Osteocyte (in vitro differentiated cells): ENCODE measurements around the gene SHISA8. TPM values are rescaled to one million over a fixed set of nuclear protein-coding genes. Genes with fewer than 3 reads are reported as not detected.

Experiments used
- DNase-seq: peaks from one replicate; pipeline ENCODE4 v3.0.0; 2021; ENCODE audit warnings: mixed read lengths; ENCODE audit not compliant: unreplicated experiment; ENCODE audit errors: extremely low spot score
- H3K27ac Mint-ChIP-seq: one replicate; pipeline ENCODE4 v1.8.0; 2021; ENCODE audit warnings: mild to moderate bottlenecking, mixed read lengths; ENCODE audit not compliant: unreplicated experiment
- H3K27me3 Mint-ChIP-seq: one replicate; pipeline ENCODE4 v1.8.0; 2021; ENCODE audit warnings: mixed read lengths; ENCODE audit not compliant: unreplicated experiment
- H3K36me3 Mint-ChIP-seq: one replicate; pipeline ENCODE4 v1.8.0; 2021; ENCODE audit warnings: mixed read lengths; ENCODE audit not compliant: unreplicated experiment
- H3K4me1 Mint-ChIP-seq: one replicate; pipeline ENCODE4 v1.8.0; 2021; ENCODE audit warnings: mixed read lengths; ENCODE audit not compliant: unreplicated experiment
- H3K4me3 Mint-ChIP-seq: one replicate; pipeline ENCODE4 v1.8.0; 2021; ENCODE audit warnings: mild to moderate bottlenecking, moderate library complexity, mixed read lengths; ENCODE audit not compliant: unreplicated experiment
- H3K9me3 Mint-ChIP-seq: one replicate; pipeline ENCODE4 v1.8.0; 2021; ENCODE audit warnings: mixed read lengths; ENCODE audit not compliant: unreplicated experiment
- total RNA-seq: library from RNA; stranded (reverse); gene quantifications from 2 replicates; pipeline ENCODE4 v1.2.1, GENCODE V29; 2021
- TF ChIP-seq, protein P1 (sequence below): fragments of 200-600 bp; sonication (generic); IDR thresholded peaks from 2 replicates; pipeline ENCODE4 v1.5.0; 2021; ENCODE audit warnings: antibody characterized with exemption, mild to moderate bottlenecking, moderate library complexity

SHISA8 gene
- total RNA-seq, 1 donor from 2014 or later, result not detected

DNA sequence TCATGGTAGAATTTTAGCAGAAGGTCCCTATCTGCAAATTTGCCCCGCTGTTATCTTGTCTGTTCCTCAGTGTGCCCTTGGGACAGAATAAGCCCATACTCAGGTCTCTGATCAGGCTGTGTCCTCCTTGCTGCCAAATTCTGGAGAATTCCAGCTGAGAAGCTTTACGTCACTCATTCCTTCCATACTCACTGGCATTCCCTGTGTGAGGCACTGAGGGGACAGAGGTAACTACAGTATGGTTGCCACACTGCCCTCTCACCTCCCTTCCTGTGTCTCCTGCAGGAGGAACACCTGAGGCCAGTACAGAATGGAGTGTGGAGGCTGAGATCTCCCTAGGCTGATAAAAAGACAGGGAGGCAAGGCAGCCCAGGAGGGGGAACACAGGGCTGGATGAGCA is 31.5 kb downstream of the SHISA8 start:
- Mint-ChIP-seq H3K4me1 (no peaks in the 10 kb centered on the region), H3K9me3 (no peaks in the 10 kb centered on the region), H3K4me3 (no peak overlapping the region), H3K36me3 (peaks cover 67% of the 10 kb centered on the region), H3K27me3 (no peaks in the 10 kb centered on the region), H3K27ac (no peak overlapping the region)
- TF ChIP-seq, protein P1, sequence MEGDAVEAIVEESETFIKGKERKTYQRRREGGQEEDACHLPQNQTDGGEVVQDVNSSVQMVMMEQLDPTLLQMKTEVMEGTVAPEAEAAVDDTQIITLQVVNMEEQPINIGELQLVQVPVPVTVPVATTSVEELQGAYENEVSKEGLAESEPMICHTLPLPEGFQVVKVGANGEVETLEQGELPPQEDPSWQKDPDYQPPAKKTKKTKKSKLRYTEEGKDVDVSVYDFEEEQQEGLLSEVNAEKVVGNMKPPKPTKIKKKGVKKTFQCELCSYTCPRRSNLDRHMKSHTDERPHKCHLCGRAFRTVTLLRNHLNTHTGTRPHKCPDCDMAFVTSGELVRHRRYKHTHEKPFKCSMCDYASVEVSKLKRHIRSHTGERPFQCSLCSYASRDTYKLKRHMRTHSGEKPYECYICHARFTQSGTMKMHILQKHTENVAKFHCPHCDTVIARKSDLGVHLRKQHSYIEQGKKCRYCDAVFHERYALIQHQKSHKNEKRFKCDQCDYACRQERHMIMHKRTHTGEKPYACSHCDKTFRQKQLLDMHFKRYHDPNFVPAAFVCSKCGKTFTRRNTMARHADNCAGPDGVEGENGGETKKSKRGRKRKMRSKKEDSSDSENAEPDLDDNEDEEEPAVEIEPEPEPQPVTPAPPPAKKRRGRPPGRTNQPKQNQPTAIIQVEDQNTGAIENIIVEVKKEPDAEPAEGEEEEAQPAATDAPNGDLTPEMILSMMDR, result no peak
- DNase-seq, result no peak

DNA sequence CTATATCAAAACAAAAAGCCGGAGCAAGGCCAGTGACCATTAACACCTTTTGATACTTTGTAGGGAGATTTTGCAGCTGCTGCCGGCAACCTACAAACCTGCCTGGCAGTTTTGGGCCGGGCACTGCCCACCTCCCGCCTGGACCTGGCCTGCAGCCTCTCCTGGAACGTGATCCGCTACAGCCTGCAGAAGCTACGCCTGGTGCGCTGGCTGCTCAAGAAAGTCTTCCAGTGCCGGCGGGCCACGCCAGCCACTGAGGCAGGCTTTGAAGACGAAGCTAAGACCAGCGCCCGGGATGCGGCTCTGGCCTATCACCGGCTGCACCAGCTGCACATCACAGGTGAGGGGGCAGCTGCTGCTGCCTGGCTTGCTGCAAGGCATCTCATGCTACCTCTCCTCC is 34.2 kb downstream of the SHISA8 start:
- TF ChIP-seq, protein P1, result no peak
- H3K27ac Mint-ChIP-seq, result no peak overlapping the region
- no peaks in the 10 kb centered on the region for H3K9me3 Mint-ChIP-seq
- H3K36me3 Mint-ChIP-seq, result peaks cover 65% of the 10 kb centered on the region
- no peak overlapping the region for H3K4me3 Mint-ChIP-seq
- H3K27me3 Mint-ChIP-seq, result no peaks in the 10 kb centered on the region
- no peaks in the 10 kb centered on the region for H3K4me1 Mint-ChIP-seq
- no peak for DNase-seq

DNA sequence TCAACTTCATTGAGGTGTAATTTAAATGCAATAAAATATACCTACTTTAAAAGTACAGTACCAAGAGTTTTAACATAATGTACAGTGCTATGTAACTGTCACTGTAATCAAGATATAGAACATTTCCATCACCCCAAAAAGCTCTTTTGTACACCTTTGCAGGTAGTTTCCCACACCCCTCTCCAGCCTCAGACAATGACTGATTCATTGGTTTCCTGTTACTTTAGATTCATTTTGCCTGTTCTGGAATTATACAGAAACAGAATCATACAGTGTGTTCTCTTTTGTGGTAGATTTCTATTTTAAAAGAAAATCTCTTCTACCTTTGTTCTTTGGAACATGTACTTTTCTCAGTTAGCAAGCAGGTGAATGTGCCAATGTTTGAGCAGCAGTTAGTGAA is 38.2 kb downstream of the SHISA8 start:
- Mint-ChIP-seq H3K9me3 (no peaks in the 10 kb centered on the region), H3K4me1 (no peaks in the 10 kb centered on the region), H3K27ac (no peak overlapping the region), H3K36me3 (peaks cover 53% of the 10 kb centered on the region), H3K27me3 (no peaks in the 10 kb centered on the region), H3K4me3 (no peak overlapping the region)
- no peak for DNase-seq
- TF ChIP-seq, protein P1, result no peak

DNA sequence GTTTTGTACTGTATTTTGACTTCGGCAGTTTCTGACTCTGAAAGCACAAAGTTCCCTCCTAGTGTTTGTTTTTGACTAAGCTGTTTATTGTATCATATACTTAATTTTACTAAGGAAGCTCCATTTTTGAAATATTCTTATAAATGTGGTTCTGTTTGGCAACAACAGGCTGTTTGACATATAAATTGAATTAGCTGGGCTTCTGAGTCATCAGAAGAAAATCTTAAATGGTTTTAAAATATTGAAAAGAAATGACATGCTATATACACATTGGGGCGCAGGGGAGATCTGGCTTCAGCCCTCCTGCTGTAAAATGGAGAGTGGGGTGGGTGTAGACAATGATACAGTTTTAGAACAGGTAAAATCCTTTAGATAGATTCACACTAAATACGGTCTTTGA is 38.6 kb downstream of the SHISA8 start:
- TF ChIP-seq, protein P1, result no peak
- DNase-seq, result no peak
- Mint-ChIP-seq H3K36me3 (peaks cover 49% of the 10 kb centered on the region), H3K9me3 (no peaks in the 10 kb centered on the region), H3K4me1 (no peaks in the 10 kb centered on the region), H3K27me3 (no peaks in the 10 kb centered on the region), H3K27ac (no peak overlapping the region), H3K4me3 (no peak overlapping the region)

DNA sequence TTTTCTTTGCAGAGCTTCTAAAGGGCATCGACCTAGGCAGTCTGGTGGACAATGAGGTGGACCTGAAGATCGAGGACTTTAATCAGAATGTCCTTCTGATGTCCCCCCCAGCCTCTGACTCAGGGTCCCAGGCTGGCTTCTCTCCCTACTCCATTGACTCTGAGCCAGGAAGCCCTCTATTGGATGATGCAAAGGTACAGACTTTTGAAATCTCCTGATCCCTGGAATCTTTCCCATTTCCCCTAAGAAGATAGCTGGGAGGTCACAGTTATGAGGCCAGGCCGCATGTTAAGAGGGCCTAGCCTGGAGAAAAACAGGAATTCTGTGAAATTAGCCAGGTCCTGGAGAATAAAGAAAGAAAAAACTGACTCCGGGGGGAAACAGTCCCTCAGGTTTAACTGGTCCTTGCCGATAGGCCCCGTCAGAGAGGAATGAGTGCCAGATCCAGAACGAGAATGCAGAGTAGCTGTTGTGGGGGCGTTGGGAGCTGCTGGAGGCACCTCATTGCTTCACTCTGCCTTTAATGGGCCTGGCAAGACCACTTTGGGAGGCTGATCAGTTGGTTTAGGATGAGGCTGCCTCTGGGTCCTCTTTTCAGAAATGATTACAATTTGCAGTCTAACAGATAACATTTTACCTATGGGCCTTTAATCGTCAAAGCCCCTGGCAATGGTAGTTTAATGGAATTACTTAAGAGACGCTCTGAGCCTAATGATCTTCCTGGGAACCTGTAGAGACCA is 39.2 kb downstream of the SHISA8 start:
- H3K27ac Mint-ChIP-seq, result no peak overlapping the region
- H3K4me1 Mint-ChIP-seq, result no peaks in the 10 kb centered on the region
- peaks cover 51% of the 10 kb centered on the region for H3K36me3 Mint-ChIP-seq
- no peaks in the 10 kb centered on the region for H3K9me3 Mint-ChIP-seq
- no peak for DNase-seq
- no peaks in the 10 kb centered on the region for H3K27me3 Mint-ChIP-seq
- TF ChIP-seq, protein P1, result no peak
- H3K4me3 Mint-ChIP-seq, result no peak overlapping the region
